HFF-Myc (cell line): ENCODE results near the gene TRDN.

Experiments
- DNase-seq: peaks from one replicate; pipeline ENCODE4 v3.0.0-alpha.2; 2011; ENCODE audit warnings: low read depth; ENCODE audit errors: extremely low read depth
- H3K4me3 ChIP-seq: replicated peaks from 2 replicates; pipeline ENCODE4 v1.5.1; 2011; ENCODE audit warnings: low read depth, mild to moderate bottlenecking, control low read depth, low read length
- CTCF ChIP-seq: IDR thresholded peaks from 2 replicates; pipeline ENCODE4 v1.5.1; 2012; ENCODE audit warnings: mild to moderate bottlenecking, low read depth, low read length, control low read depth; ENCODE audit errors: missing control alignments

The TRDN gene

GRCh38 chr6:123662757-123663156 is 26.0 kb upstream of the TRDN start:
- no peak overlapping the region for H3K4me3 ChIP-seq
- no peak for DNase-seq
- TF ChIP-seq CTCF: no peak

- no peak for DNase-seq
- H3K4me3 ChIP-seq: no peak overlapping the region
- TF ChIP-seq CTCF: no peak
Measured at GRCh38 chr6:123661105-123661891, 24.5 kb upstream of the TRDN start.

- H3K4me3 ChIP-seq: no peak overlapping the region
- TF ChIP-seq CTCF: no peak
- DNase-seq: no peak
Measured at GRCh38 chr6:123659960-123660748, 23.4 kb upstream of the TRDN start.

DNA sequence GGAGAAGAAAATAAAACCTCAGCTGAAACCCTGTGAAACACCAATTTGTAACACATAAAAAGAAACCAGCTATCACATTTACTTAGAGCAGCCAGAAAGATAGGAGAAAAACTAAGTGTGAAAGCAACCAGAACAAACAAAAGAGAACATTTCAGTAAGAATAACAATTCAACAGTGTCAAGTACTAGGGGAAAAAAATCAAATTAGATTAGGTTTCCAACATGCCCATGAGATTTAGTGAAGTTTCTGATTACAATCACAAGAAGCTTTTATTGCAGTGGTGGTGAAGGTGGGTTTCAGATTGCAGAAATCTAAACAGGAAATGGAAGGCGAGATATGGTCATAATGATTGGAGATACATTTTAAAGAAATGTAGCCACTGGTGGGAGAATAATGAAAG is 22.1 kb upstream of the TRDN start:
- no peak overlapping the region for H3K4me3 ChIP-seq
- no peak for DNase-seq
- no peak for TF ChIP-seq CTCF

DNA sequence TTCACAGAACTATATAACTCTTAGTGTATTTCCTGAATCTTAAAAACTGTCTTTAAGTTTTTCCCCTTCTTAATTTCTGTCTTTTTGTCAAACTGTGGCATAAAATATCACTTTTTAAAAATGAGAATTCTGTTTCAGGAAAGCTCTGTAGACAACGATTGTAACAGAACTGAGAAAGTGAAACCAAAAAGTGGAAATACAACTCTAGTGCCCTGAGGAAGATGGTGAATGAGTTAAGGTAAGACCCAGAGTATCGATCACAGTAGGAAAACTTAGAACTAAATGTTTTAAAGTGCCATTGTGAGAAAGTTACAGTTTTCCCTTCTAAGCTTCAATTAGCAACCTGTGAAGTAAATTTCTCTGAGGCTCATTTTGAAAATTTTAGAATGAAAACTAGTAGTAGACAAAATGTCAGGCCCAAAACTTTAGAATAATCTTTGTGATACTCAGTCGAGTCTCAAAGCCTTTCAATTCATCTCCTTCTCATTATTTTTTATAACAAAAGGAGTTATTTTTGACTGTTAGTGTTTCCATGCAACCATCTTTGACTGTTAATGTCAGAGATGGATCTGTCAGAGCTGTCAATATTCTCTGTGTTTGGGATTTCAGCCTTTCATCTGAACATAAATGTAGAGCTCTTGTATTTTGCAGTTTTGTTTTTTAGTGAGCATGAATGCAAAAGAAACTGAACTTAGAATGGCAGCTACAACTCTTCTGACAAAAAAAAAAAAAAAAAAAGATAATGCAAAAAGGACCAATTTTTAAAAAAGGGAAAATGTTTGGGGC is 19.0 kb upstream of the TRDN start:
- no peak for DNase-seq
- TF ChIP-seq CTCF: no peak
- H3K4me3 ChIP-seq: no peak overlapping the region

GRCh38 chr6:123648723-123649122 is 12.0 kb upstream of the TRDN start:
- no peak for TF ChIP-seq CTCF
- no peak for DNase-seq
- H3K4me3 ChIP-seq: no peak overlapping the region
